Subcutaneous adipose tissue (tissue), 4 donors: Measurements from ENCODE around the gene GABPB1. TPM values are rescaled to one million over a fixed set of nuclear protein-coding genes. Genes with fewer than 3 reads are reported as not detected.

Experiments
- total RNA-seq, 4 donors: library from RNA; depleted of rRNA; stranded (reverse); fragments of >200 nt; gene quantifications; one replicate each; pipeline ENCODE4 v1.1.0, GENCODE V29; 2016
- TF ChIP-seq, protein P1 (sequence below): fragments of 450-650 bp; IDR thresholded peaks from one replicate; pipeline ENCODE4 v1.5.1; 2016; ENCODE audit warnings: low read depth, mild to moderate bottlenecking, control low read depth, antibody characterized with exemption, moderate library complexity

Gene GABPB1
- total RNA-seq, 4 donors from 2014 or later, result 14.3 to 20.9 (median 17.4) TPM

DNA sequence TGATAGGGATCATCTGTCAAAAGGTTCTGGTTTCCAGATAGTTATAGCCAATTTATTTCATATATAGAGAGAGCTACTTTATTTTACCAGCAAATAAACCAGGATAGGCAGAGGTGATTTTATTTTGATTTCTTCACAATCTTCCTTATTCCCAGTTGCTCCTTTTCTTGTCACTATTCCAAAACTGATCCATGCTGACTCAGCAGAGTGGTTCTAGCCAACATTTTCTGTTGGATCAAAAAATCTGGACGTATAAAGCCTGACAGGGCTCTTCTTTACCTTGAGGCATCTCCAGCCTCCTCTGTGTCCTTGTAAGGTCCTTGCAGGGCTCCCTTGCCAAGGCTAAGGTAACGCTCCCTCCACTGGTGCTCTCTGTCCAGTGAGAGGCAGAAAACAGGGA is 105.3 kb downstream of the GABPB1 start:
- TF ChIP-seq, protein P1, sequence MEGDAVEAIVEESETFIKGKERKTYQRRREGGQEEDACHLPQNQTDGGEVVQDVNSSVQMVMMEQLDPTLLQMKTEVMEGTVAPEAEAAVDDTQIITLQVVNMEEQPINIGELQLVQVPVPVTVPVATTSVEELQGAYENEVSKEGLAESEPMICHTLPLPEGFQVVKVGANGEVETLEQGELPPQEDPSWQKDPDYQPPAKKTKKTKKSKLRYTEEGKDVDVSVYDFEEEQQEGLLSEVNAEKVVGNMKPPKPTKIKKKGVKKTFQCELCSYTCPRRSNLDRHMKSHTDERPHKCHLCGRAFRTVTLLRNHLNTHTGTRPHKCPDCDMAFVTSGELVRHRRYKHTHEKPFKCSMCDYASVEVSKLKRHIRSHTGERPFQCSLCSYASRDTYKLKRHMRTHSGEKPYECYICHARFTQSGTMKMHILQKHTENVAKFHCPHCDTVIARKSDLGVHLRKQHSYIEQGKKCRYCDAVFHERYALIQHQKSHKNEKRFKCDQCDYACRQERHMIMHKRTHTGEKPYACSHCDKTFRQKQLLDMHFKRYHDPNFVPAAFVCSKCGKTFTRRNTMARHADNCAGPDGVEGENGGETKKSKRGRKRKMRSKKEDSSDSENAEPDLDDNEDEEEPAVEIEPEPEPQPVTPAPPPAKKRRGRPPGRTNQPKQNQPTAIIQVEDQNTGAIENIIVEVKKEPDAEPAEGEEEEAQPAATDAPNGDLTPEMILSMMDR, result no peak

DNA sequence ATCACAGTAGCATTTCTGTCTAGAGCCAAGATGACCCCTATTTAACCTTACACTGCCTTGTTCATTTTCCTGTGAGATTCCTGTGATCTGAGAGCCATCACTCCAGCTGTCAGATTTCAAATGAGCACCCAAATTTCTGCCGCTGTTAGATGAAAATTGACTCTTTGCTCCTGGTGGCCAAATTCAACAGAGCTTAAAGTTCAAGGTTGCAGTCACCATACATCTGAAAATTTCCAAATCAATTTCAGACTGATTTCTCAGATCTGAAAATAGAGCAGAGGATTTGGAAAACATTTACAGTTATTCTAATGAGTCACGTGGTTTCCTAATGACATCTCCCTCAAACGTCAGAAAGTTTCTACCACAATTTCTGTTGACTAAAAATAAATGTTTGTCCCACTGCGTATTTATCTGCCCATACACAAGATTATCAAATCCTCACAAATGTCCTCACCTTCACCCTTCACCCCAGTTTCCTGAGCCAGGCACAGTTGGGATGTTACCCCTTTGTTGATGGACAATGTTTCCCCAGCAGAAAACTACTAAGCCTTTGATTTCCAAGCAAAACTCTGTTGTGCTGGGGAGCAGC is 105.9 kb downstream of the GABPB1 start:
- TF ChIP-seq, protein P1, result no peak

DNA sequence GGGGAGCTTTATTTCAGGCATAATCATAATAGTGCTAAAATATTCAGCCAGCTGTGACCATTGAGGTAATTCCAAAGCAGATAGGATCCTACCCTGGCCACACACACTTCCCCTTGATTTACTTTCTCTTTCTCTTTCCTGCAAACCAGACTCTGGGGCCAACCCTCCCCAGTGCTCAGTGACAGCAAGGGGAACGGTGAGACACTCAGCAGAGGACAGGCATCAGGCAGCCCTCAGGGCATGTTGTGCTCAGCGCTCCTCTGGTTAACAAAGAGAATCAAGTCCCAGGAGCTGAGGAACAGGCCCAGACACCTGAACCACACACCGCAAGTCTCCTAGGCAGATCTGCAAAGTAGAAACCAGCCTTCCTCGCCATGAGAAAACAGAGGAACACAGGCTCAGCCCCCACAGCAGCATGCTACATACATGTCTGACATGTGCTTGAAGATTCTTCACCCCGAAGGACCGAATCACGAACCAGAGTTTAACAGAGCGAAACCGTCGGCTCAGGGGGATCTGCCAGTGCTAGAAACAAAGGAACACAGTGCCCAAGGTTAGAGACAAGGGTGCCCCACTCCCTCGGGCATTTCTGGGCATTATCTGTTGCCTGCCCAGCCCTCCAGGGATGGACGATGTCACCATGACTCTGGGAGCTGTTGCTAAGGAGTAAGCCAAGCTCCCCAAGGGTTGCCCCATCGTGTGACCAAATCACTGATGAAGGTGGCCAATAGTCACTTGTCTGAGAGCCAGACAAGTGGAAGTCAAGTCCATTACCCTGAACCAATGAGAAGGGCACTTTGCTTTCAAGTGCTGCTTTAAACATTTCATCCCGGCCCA is 107.0 kb downstream of the GABPB1 start:
- TF ChIP-seq, protein P1, result no peak

DNA sequence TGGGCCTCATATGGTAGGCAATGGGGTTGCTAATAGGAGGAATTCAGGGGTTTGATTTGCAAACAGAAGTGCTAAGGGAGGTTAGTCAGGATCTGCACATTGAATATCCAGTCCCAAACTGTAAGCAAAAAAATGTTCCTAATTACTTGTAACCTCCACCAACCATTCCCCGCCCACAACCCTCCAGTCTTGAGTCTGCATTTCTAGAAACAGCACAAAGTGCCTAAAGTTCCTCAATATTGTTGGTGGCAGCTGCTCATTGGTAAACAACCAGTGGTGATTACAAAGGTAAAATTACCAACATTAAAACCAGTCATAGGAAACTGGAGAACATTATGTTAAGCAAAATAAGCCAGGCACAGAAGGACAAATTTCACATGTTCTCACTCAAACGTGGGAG is 108.4 kb downstream of the GABPB1 start:
- TF ChIP-seq, protein P1, result no peak

DNA sequence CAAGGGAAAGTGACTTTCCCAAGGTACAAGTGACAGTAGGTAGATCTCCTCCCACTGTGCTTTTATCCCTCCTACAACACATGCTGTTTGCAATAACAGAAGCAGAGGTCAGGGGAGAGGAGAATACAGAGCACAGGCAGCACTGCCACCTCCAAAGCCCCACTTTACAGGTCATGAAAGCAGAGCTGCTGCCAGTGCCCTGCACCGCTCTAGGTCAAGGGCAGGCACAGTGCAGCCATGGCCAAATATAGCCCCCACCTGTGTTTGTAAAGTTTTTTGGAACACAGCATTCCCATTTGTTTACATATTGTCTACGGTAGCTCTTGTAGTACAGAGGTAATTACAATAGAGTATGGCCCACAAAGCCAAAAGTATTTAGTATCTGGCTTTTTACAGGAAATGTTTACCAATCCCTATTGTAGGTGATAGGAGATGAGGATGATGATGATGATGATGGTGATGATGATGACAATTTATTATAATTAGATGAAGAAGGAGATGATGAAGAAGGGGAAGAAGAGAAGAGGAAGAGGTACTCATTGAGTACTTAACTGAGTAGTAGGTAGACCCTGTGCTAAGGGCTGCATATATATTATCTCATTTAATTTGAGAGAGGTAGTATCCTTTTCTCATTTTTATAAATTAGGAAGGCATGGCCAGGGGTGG is 109.9 kb downstream of the GABPB1 start:
- TF ChIP-seq, protein P1, result no peak

DNA sequence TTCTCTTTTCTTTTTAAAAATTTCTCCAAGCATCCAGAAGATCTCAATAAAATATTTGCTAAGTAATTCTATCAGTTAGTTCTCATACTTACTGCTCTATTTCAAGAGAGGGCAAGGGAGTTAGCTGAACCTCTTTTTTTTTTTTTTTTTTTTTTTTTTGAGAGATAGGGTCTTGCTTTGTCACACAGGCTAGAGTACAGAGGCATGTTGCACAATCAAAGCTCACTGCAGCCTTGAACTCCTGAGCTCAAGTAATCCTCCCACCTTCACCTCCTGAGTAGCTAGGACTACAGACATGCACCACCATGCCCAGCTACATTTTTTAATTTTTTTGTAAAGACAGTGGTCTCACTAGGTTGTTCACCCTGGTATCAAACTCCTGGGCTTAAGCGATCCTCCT is 110.8 kb downstream of the GABPB1 start:
- TF ChIP-seq, protein P1, result no peak
